ENCODE data around the gene TMEM233. TPM values are rescaled to one million over a fixed set of nuclear protein-coding genes. Genes with fewer than 3 reads are reported as not detected.

The TMEM233 gene
- total and polyA plus RNA-seq, 7 donors: 11.6 to 125 (median 69.7) TPM

DNA sequence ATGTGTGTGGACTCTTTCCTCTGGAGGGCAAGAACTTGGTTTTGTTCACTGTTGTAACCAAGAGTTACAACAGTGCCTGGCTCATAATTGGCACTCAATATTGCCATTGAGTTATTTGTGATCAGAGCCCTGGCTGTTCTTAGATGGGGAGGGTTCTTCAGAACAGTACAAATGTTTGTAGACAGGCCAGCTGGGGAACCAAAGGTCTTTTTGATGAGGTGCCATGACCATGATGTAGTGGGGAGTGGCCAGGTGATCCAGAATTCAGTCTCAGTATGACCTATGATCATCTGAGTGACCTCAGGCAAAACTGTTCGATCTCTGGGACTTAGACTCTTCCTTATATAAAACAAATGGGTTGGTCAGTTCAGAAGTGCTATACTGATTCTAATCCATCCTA, 71.1 kb downstream of the TMEM233 start:
- WGBS, 3 donors: 77 to 100% (median 93%) methylated on average over 1 of the region's 1 CpG
- Histone ChIP-seq H3K36me3 (ENCODE audit: insufficient read depth in 1 of 2, low read depth in 1 of 2) (peaks cover 0 to 1% of the 10 kb centered on the region in 2 donors), H3K27ac (no peak overlapping the region), H3K27me3 (ENCODE audit: insufficient read depth in 3 of 3, low read length in 2 of 3) (no peaks in the 10 kb centered on the region), H3K9me3 (no peaks in the 10 kb centered on the region), H3K4me1 (peaks cover 10% of the 10 kb centered on the region), H3K4me3 (no peak overlapping the region)
- DNase-seq: no peak
- ATAC-seq: no peak
- TF ChIP-seq, protein P1, sequence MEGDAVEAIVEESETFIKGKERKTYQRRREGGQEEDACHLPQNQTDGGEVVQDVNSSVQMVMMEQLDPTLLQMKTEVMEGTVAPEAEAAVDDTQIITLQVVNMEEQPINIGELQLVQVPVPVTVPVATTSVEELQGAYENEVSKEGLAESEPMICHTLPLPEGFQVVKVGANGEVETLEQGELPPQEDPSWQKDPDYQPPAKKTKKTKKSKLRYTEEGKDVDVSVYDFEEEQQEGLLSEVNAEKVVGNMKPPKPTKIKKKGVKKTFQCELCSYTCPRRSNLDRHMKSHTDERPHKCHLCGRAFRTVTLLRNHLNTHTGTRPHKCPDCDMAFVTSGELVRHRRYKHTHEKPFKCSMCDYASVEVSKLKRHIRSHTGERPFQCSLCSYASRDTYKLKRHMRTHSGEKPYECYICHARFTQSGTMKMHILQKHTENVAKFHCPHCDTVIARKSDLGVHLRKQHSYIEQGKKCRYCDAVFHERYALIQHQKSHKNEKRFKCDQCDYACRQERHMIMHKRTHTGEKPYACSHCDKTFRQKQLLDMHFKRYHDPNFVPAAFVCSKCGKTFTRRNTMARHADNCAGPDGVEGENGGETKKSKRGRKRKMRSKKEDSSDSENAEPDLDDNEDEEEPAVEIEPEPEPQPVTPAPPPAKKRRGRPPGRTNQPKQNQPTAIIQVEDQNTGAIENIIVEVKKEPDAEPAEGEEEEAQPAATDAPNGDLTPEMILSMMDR (IDR thresholded peaks at IDR 0.05): no peak
- intact Hi-C loops (cut with DNase I): loop anchor here (5.0 to 10.0 kb wide), 5 partner anchors 72 to 222 kb away; partner anchors contain the start of gene TMEM233 (in 1 of the 2)

DNA sequence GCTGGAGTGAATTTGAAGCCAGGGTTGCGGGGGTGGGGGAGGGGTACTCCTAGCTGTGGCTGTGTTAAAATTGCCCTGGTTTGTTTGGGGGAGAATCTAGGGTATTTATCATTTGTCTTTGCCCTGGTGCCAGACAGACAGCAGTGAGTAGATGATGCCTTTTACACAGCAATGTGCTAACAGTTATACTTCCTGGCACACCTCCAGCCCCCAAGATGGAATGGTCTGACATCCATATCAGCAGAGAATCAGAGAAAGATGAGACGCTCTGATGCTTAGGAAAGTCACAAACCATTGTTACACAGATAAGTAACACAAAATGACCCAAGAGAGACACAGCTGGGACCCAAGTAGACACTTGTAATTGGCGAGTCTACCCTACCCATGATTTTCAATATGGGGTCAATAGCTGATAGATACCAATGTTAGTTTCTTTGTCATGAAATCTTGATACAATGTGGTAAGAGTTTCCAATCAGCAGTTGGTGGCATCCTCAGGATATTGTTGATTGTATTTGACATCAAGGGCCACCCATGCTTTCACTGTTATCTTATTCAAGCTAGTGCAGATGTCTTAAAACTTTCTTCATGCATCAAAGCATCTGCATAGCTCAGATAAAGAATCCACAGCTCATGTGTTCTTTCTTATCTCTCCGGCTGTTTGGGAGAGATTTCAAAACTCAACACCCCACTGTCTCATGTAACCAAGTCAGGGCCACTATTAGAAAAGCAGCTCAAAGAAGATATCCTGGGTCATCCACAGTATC, 71.8 kb downstream of the TMEM233 start:
- intact Hi-C loops (cut with DNase I): loop anchor here (5.0 to 10.0 kb wide), 4 partner anchors 73 to 223 kb away; partner anchors contain the start of gene TMEM233 (in 1 of the 2)
- ATAC-seq (no peak), DNase-seq (no peak)
- Histone ChIP-seq H3K9me3 (no peaks in the 10 kb centered on the region), H3K4me1 (peaks cover 17% of the 10 kb centered on the region), H3K27ac (no peak overlapping the region), H3K4me3 (no peak overlapping the region), H3K27me3 (ENCODE audit: insufficient read depth in 3 of 3, low read length in 2 of 3) (no peaks in the 10 kb centered on the region), H3K36me3 (ENCODE audit: insufficient read depth in 1 of 2, low read depth in 1 of 2) (peaks cover 0 to 8% of the 10 kb centered on the region in 2 donors)
- TF ChIP-seq, protein P1 (IDR thresholded peaks at IDR 0.05): no peak
- WGBS, 3 donors: 83 to 89% (median 87%) methylated on average over 4 of the region's 4 CpGs

DNA sequence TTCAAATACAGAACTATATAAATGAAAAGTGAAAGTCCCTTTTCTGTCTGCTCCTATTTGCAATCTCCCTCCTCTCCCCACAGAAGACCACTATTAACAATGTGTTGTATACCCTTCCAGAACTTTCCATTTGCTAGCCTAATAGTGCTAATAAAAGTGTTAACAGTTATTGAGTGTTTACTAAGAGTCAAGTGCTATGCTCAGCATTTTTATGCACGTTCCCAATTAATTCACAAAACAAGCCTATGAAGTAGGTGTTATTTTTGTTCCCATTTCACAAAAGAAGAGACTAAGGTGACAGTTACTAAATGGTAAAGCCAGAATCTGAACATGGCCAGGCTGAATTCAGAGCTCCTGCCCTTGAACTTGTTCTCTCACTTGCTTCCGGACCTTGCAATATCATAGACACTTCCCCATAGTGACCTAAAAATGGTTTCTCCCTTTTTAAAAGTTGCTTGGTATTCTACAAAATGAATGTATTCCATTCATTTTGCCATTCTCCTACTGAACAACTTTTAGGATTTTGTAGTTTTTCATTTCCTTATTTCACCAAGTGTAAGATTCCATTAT, 72.7 kb downstream of the TMEM233 start:
- DNase-seq (no peak), ATAC-seq (no peak)
- H3K27me3 ChIP-seq (ENCODE audit: insufficient read depth in 3 of 3, low read length in 2 of 3): no peaks in the 10 kb centered on the region
- peaks cover 19% of the 10 kb centered on the region for H3K4me1 ChIP-seq
- H3K36me3 ChIP-seq (ENCODE audit: insufficient read depth in 1 of 2, low read depth in 1 of 2): peaks cover 0 to 17% of the 10 kb centered on the region in 2 donors
- intact Hi-C loops (cut with DNase I): loop anchor here (5.0 to 10.0 kb wide), 4 partner anchors 74 to 224 kb away; partner anchors contain the start of gene TMEM233 (in 1 of the 2)
- no peak overlapping the region for H3K4me3 ChIP-seq
- TF ChIP-seq, protein P1 (IDR thresholded peaks at IDR 0.05): no peak
- no peaks in the 10 kb centered on the region for H3K9me3 ChIP-seq
- 74 to 81% (median 79%) methylated on average over 2 of the region's 2 CpGs for WGBS, 3 donors
- H3K27ac ChIP-seq: no peak overlapping the region

DNA sequence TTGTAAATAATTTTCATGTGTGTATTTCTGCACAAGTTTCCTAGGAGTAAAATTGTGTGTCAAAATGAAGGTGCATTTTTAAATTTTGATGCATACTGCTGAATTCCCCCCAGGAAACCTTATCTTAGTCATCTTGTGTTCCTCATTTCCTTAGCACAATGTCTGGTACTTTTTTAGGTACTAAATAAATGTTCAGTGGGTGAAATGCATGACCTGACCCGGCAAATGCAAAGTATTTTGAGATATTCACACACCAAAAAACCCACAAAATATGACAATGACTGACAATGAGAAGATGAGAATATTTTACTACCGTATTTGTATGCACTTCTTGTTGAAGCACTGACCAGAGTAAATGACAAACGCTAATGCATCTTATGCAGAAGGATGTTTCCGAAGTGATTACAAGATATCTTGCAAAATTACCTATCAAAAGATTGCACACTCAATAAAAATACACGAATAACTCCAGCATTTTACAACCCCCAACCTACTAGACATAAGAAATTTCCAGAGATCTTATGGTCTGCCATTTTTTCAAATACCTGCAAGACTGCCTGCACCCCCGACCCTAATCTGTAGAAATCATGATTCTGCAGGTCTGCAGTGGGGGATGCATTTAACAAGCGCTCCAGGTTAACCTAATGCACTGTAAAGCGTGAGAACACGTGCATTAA, 73.5 kb downstream of the TMEM233 start:
- WGBS, 3 donors: 12 to 16% (median 14%) methylated on average over 9 of the region's 9 CpGs
- ATAC-seq (peak in 1 of 4 donors; percentile 6), DNase-seq (no peak)
- Histone ChIP-seq H3K4me1 (peaks cover 19% of the 10 kb centered on the region), H3K27ac (peak overlapping the region; percentile 96), H3K4me3 (peak overlapping the region; percentile 94), H3K9me3 (no peaks in the 10 kb centered on the region), H3K27me3 (ENCODE audit: insufficient read depth in 3 of 3, low read length in 2 of 3) (no peaks in the 10 kb centered on the region), H3K36me3 (ENCODE audit: insufficient read depth in 1 of 2, low read depth in 1 of 2) (peaks cover under 1 to 24% of the 10 kb centered on the region in 2 donors)
- TF ChIP-seq, protein P1 (IDR thresholded peaks at IDR 0.05): no peak
- intact Hi-C loops (cut with DNase I): loop anchor here (5.0 to 10.0 kb wide), 4 partner anchors 75 to 225 kb away; partner anchors contain the start of gene TMEM233 (in 1 of the 2)

Measured in psoas muscle (tissue), 8 donors.